ENCODE measurements around the gene HTR6. TPM values are rescaled to one million over a fixed set of nuclear protein-coding genes. Genes with fewer than 3 reads are reported as not detected.
A peak's percentile ranks its signal among the peaks of the same experiment; 100 is the strongest.

Gene HTR6
- polyA plus RNA-seq, 1 experiment: not detected

GRCh38 chr1:19703280-19703679, 38.6 kb downstream of the HTR6 start:
- POLR2A ChIA-PET: no interaction called here

GRCh38 chr1:19704247-19705113, 39.8 kb downstream of the HTR6 start:
- POLR2A ChIA-PET: interaction anchor here (0.6 kb wide), 1 partner anchor 19 kb away, joined by 4 read pairs; no protein-coding TSS in a partner anchor
- Histone ChIP-seq H3K4me3 (ENCODE audit: low read depth, low read length) (no peak overlapping the region), H3K27me3 (ENCODE audit: control insufficient read depth, insufficient read depth, low read length) (no peaks in the 10 kb centered on the region), H3K36me3 (ENCODE audit: control insufficient read depth, insufficient read depth, low read length) (no peaks in the 10 kb centered on the region; the same call in none of the 2 replicates)
- DNase-seq (ENCODE audit: low read depth): peak; percentile 4
- CTCF ChIA-PET: interaction anchor here (0.6 to 9.3 kb wide), 31 partner anchors 10 to 363 kb away, joined by 3 to 162 read pairs (median 4); partner anchors contain the start of genes HTR6 and OTUD3
- TF ChIP-seq CTCF (IDR thresholded peaks at IDR 0.05; ENCODE audit: insufficient read depth, low read depth, low read length): peak; percentile 97

More at GRCh38 chr1:19703280-19703679, 38.6 kb downstream of the HTR6 start:
- no peaks in the 10 kb centered on the region; the same call in none of the 2 replicates for H3K36me3 ChIP-seq (ENCODE audit: control insufficient read depth, insufficient read depth, low read length)
- no peak for TF ChIP-seq CTCF (IDR thresholded peaks at IDR 0.05; ENCODE audit: insufficient read depth, low read depth, low read length)
- CTCF ChIA-PET: interaction anchor here (0.9 to 9.3 kb wide), 10 partner anchors 11 to 179 kb away, joined by 3 to 162 read pairs (median 16); partner anchors contain the start of gene OTUD3
- DNase-seq (ENCODE audit: low read depth): no peak
- no peak overlapping the region for H3K4me3 ChIP-seq (ENCODE audit: low read depth, low read length)
- no peaks in the 10 kb centered on the region for H3K27me3 ChIP-seq (ENCODE audit: control insufficient read depth, insufficient read depth, low read length)

GRCh38 chr1:19705464-19705863, 40.8 kb downstream of the HTR6 start:
- no peak for DNase-seq (ENCODE audit: low read depth)
- TF ChIP-seq CTCF (IDR thresholded peaks at IDR 0.05; ENCODE audit: insufficient read depth, low read depth, low read length): no peak
- Histone ChIP-seq H3K4me3 (ENCODE audit: low read depth, low read length) (no peak overlapping the region), H3K27me3 (ENCODE audit: control insufficient read depth, insufficient read depth, low read length) (no peaks in the 10 kb centered on the region), H3K36me3 (ENCODE audit: control insufficient read depth, insufficient read depth, low read length) (no peaks in the 10 kb centered on the region; the same call in none of the 2 replicates)
- POLR2A ChIA-PET: interaction anchor here (0.7 kb wide), 1 partner anchor 800 kb away, joined by 6 read pairs; no protein-coding TSS in a partner anchor
- CTCF ChIA-PET: interaction anchor here (0.6 to 9.3 kb wide), 15 partner anchors 9 to 364 kb away, joined by 3 to 162 read pairs (median 8); partner anchors contain the start of gene OTUD3

- CTCF ChIA-PET: interaction anchor here (0.6 to 9.3 kb wide), 9 partner anchors 8 to 170 kb away, joined by 3 to 162 read pairs (median 4); no protein-coding TSS in a partner anchor
- POLR2A ChIA-PET: interaction anchor here (0.6 kb wide), 1 partner anchor 9 kb away, joined by 3 read pairs; no protein-coding TSS in a partner anchor
These were observed 41.5 kb downstream of the HTR6 start for GRCh38 chr1:19706136-19706535.

More at GRCh38 chr1:19706136-19706535, 41.5 kb downstream of the HTR6 start:
- no peak for TF ChIP-seq CTCF (IDR thresholded peaks at IDR 0.05; ENCODE audit: insufficient read depth, low read depth, low read length)
- Histone ChIP-seq H3K4me3 (ENCODE audit: low read depth, low read length) (no peak overlapping the region), H3K36me3 (ENCODE audit: control insufficient read depth, insufficient read depth, low read length) (peaks cover 1% of the 10 kb centered on the region; the same call in 1 of the 2 replicates), H3K27me3 (ENCODE audit: control insufficient read depth, insufficient read depth, low read length) (no peaks in the 10 kb centered on the region)
- DNase-seq (ENCODE audit: low read depth): no peak

All from BJ (cell line).